Hair follicular keratinocyte (primary cell): ENCODE measurements around the gene MGA. TPM values are rescaled to one million over a fixed set of nuclear protein-coding genes. Genes with fewer than 3 reads are reported as not detected.

Experiments used
- total RNA-seq: library from RNA; depleted of rRNA; stranded (reverse); fragments of >200 nt; gene quantifications from 2 replicates; pipeline ENCODE4 v1.2.3, GENCODE V29; 2015

Gene MGA
- total RNA-seq = 7.6 and 9.9 TPM in 2 replicates

GRCh38 chr15:41660235-41661077, at the start of gene MGA:
Gene MGA, plus strand, starts transcription at chr15:41660405.

DNA sequence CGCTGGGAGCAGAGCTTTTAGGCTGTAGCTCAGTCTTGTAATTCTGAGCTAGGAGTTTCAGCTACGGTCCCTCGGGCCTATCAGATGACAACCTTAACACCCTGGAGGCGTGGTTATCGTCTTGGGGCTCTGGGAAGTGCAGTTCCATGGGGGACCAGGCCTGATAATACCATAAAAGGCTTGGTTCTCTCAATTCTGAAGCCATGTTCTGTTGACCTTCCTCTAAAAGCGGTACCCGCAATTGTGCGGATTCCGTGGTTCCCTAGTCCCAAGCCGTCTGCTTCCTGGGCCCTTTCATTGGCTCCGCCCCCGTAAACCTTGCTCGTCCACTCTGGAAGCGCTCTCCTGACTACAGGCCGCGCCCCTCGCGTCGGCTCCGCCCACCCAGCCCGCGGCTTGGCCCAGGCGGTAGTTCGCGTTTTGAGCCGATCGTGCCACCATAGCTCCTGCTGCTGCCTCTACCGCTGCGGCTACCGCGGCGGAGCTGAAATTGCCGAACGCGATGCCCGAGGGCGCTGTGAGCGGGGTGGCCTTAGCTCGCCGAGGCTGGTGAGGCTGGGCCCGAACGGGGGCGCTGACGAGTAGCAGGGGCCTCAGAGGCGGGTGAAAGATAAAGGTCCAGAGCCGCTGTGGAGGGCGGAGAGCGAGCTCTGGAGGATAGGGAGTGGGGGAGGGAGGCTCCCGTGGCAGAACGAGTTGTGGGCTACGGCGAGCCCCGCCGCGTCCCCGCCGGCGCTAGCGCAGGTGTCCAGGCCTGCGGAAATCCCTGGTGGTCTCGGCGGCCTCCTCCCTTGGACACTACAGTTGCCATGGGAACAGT, 114.1 kb downstream of the MGA start, which contains the start of gene MAPKBP1:
Gene MAPKBP1, plus strand, starts transcription at position 423 of the 820 bp plus-strand sequence. CDS start 792 bp downstream, outside the sequence.

Other genes with a start within 250 kb of the MGA start
- 13.9 and 22.6 TPM in 2 replicates for gene RTF1, start 243.3 kb upstream of the MGA start, total RNA-seq
- 0.62 and 1.8 TPM in 2 replicates for gene ITPKA, start 166.5 kb upstream of the MGA start, total RNA-seq
- not detected in 2 replicates for gene LTK, start 146.6 kb upstream of the MGA start, total RNA-seq
- gene RPAP1, start 116.1 kb upstream of the MGA start, total RNA-seq = 32.5 and 43.3 TPM in 2 replicates
- 3.7 and 4.6 TPM in 2 replicates for gene TYRO3, start 101.2 kb upstream of the MGA start, total RNA-seq
- 27.8 and 35.2 TPM in 2 replicates for gene MAPKBP1, start 114.1 kb downstream of the MGA start, total RNA-seq
- 15.5 and 24.1 TPM in 2 replicates for gene JMJD7, start 167.7 kb downstream of the MGA start, total RNA-seq
- 0.23 and 1.7 TPM in 2 replicates for gene PLA2G4B, start 178.4 kb downstream of the MGA start, total RNA-seq
- 0.04 and 0.31 TPM in 2 replicates for gene SPTBN5, start 233.6 kb downstream of the MGA start, total RNA-seq